K562 (cell line): Measurements from ENCODE around the gene ZNF322. TPM values are rescaled to one million over a fixed set of nuclear protein-coding genes. Genes with fewer than 3 reads are reported as not detected.

Experiments used
- E2F5 ChIP-seq: sonication (generic); formaldehyde crosslinking; IDR thresholded peaks from 2 replicates; pipeline ENCODE4 v1.8.0; 2022; ENCODE audit warnings: mild to moderate bottlenecking, missing genetic modification reagents
- ELF1 ChIP-seq: fragments of 200-800 bp; sonication (Bioruptor generic); IDR thresholded peaks from 2 replicates; pipeline ENCODE4 v1.6.1; 2016; ENCODE audit warnings: missing genetic modification characterization, missing compliant biosample characterization
- ETV1 ChIP-seq: fragments of 450-650 bp; conservative IDR thresholded peaks from 2 replicates; pipeline ENCODE4 v1.6.1; 2016; ENCODE audit warnings: missing genetic modification characterization, control low read depth, low read depth, missing compliant biosample characterization
- FOXP1 ChIP-seq: sonication (generic); formaldehyde crosslinking; IDR thresholded peaks from 2 replicates; pipeline ENCODE4 v1.8.0; 2022; ENCODE audit warnings: mild to moderate bottlenecking, missing genetic modification reagents
- HLTF ChIP-seq: fragments of 450-650 bp; IDR thresholded peaks from 2 replicates; pipeline ENCODE4 v1.6.1; 2016
- JUN ChIP-seq, 2 experiments: sonication (generic) in 1 of 2; formaldehyde crosslinking in 1 of 2; IDR thresholded peaks; 2 replicates each; pipeline versions ENCODE4 v1.6.1 to v1.8.0; 2012 to 2022; ENCODE audit warnings: borderline replicate concordance in 2 of 2, mild to moderate bottlenecking in 2 of 2, improper control_type of control experiment in 1 of 2, low read depth in 1 of 2, low read length in 1 of 2, missing genetic modification reagents in 1 of 2
- KHSRP ChIP-seq: fragments of 450-650 bp; IDR thresholded peaks from 2 replicates; pipeline ENCODE4 v1.6.1; 2017
- MBD2 ChIP-seq: sonication (generic); IDR thresholded peaks from 2 replicates; pipeline ENCODE4 v1.6.1; 2016; ENCODE audit warnings: low read depth, borderline replicate concordance
- PHF8 ChIP-seq: fragments of 200-600 bp; sonication (generic); IDR thresholded peaks from 2 replicates; pipeline ENCODE4 v1.6.1; 2012; ENCODE audit warnings: mixed run types, mild to moderate bottlenecking, inconsistent platforms, low read length, moderate library complexity, borderline replicate concordance
- POLR2AphosphoS2 ChIP-seq: IDR thresholded peaks from 2 replicates; pipeline ENCODE4 v1.6.1; 2012; ENCODE audit warnings: low read length, improper control_type of control experiment
- PTBP1 ChIP-seq: fragments of 200-400 bp; formaldehyde crosslinking; IDR thresholded peaks from 2 replicates; pipeline ENCODE4 v1.6.1; 2017; ENCODE audit warnings: low read depth, low read length
- RBM34 ChIP-seq: fragments of 200-400 bp; formaldehyde crosslinking; IDR thresholded peaks from 2 replicates; pipeline ENCODE4 v1.6.1; 2018; ENCODE audit warnings: low read length, borderline replicate concordance; ENCODE audit not compliant: insufficient read depth
- RFX7 ChIP-seq: fragments of 250-450 bp; sonication (Bioruptor Pico); IDR thresholded peaks from 2 replicates; pipeline ENCODE4 v1.5.1; 2021; ENCODE audit warnings: mild to moderate bottlenecking
- TCF7 ChIP-seq: sonication (generic); IDR thresholded peaks from 2 replicates; pipeline ENCODE4 v1.6.1; 2016; ENCODE audit warnings: antibody characterized with exemption, borderline replicate concordance
- VEZF1 ChIP-seq: fragments of 200-800 bp; sonication (Bioruptor generic); IDR thresholded peaks from 2 replicates; pipeline ENCODE4 v1.6.1; 2017; ENCODE audit warnings: missing genetic modification characterization, missing compliant biosample characterization
- YY1 ChIP-seq, 3 experiments: IDR thresholded peaks; 2 replicates each; pipeline ENCODE4 v1.6.1; 2011; ENCODE audit warnings: low read length in 2 of 3, mild to moderate bottlenecking in 2 of 3, moderate library complexity in 2 of 3, borderline replicate concordance in 1 of 3, control low read depth in 1 of 3, low read depth in 1 of 3; ENCODE audit not compliant: insufficient read depth in 3 of 3, insufficient replicate concordance in 2 of 3, control insufficient read depth in 1 of 3, insufficient read length in 1 of 3; ENCODE audit errors: extremely low read depth in 1 of 3
- ZBTB17 ChIP-seq: fragments of 450-650 bp; formaldehyde crosslinking; IDR thresholded peaks from 2 replicates; pipeline ENCODE4 v1.4.0; 2020; ENCODE audit warnings: mild to moderate bottlenecking
- ZBTB33 ChIP-seq: sonication (generic); formaldehyde crosslinking; IDR thresholded peaks from 2 replicates; pipeline ENCODE4 v1.8.1; 2023; ENCODE audit warnings: mild to moderate bottlenecking, missing genetic modification reagents
- ZFX ChIP-seq: sonication (generic); formaldehyde crosslinking; IDR thresholded peaks from 2 replicates; pipeline ENCODE4 v1.8.0; 2022; ENCODE audit warnings: mild to moderate bottlenecking, missing genetic modification reagents, moderate library complexity
- ZKSCAN1 ChIP-seq: fragments of 150-350 bp; IDR thresholded peaks from 2 replicates; pipeline ENCODE4 v1.6.1; 2016; ENCODE audit warnings: low read depth, low read length
- ZNF12 ChIP-seq: sonication (generic); formaldehyde crosslinking; IDR thresholded peaks from 2 replicates; pipeline ENCODE4 v1.4.0; 2020; ENCODE audit warnings: mild to moderate bottlenecking, missing genetic modification reagents
- polyA plus RNA-seq, 8 experiments: library from polyadenylated mRNA; depleted of rRNA in 4 of 8; stranded (reverse) in 5 of 8; unstranded in 3 of 8; fragments of >200 nt; fragmentation: Nextera tagmentation in 2 of 8; fragmentation: Illumina TruSeq in 1 of 8; extraction: Ambion mirVana in 2 of 8; extraction: Trizol in 1 of 8; gene quantifications; 2 replicates each; pipeline versions ENCODE4 v1.2.1 to v1.2.3, GENCODE V29; 2011 to 2014; ENCODE audit warnings: inconsistent platforms in 1 of 8, missing spikeins in 1 of 8
- total RNA-seq, 7 experiments: library from RNA; depleted of rRNA in 6 of 7; stranded (reverse); fragments of >200 nt in 6 of 7; fragmentation: Illumina TruSeq in 2 of 7; extraction: Trizol in 2 of 7; gene quantifications; 2 replicates each; pipeline versions ENCODE4 v1.2.1 to v1.2.3, GENCODE V29; 2011 to 2021; ENCODE audit warnings: low replicate concordance in 1 of 7

The ZNF322 gene
- total and polyA plus RNA-seq, 9 of the 15 experiments (the other 6 are each of a cell fraction or from before 2014, with no cell fraction given), result 4.7 to 31.2 (median 18.7) TPM

GRCh38 chr6:26596579-26597388 lies 62.8 kb downstream of the ZNF322 start, which contains the start of gene ABT1 (continued):
- TF ChIP-seq ZNF12 (CRISPR knock-in tag) (0 out of 2 replicates have a peak, but pooled peaks have one; percentile 61), ZFX (peak; percentile 98), ELF1 (tag) (peak; percentile 83), RBM34 (no peak), KHSRP (peak; percentile 93), PHF8 (peak; percentile 97), FOXP1 (CRISPR knock-in tag) (peak; percentile 42; the same call in 1 of the 2 replicates), ZBTB33 (0 out of 2 replicates have a peak, but pooled peaks have one; percentile 15), E2F5 (peak; percentile 69; the same call in 1 of the 2 replicates), TCF7 (0 out of 2 replicates have a peak, but pooled peaks have one; percentile 58), MBD2 (peak; percentile 93), JUN (IDR thresholded peaks at IDR 0.05; ENCODE audit: borderline replicate concordance, low read depth, low read length) (peak; percentile 89), JUN (CRISPR knock-in tag; IDR thresholded peaks at IDR 0.05; ENCODE audit: borderline replicate concordance) (peak; percentile 89), PTBP1 (0 out of 2 replicates have a peak, but pooled peaks have one; percentile 40), ZKSCAN1 (peak; percentile 65), POLR2AphosphoS2 (peak; percentile 86; the same call in 1 of the 2 replicates), ETV1 (tag) (peak; percentile 90), VEZF1 (CRISPR knock-in tag) (peak; percentile 71; the same call in 1 of the 2 replicates), ZBTB17 (CRISPR knock-in tag) (peak; percentile 53; the same call in 1 of the 2 replicates), YY1 (IDR thresholded peaks at IDR 0.05; ENCODE audit: borderline replicate concordance in 1 of 3, control insufficient read depth in 1 of 3, extremely low read depth in 1 of 3, insufficient read depth in 3 of 3, insufficient read length in 1 of 3, insufficient replicate concordance in 2 of 3, low read depth in 1 of 3, low read length in 2 of 3) (peak; percentile 40 to 93 (median 85)), RFX7 (no peak), HLTF (0 out of 2 replicates have a peak, but pooled peaks have one; percentile 6)
